ENCODE data around the gene SAP30BP.

DNA sequence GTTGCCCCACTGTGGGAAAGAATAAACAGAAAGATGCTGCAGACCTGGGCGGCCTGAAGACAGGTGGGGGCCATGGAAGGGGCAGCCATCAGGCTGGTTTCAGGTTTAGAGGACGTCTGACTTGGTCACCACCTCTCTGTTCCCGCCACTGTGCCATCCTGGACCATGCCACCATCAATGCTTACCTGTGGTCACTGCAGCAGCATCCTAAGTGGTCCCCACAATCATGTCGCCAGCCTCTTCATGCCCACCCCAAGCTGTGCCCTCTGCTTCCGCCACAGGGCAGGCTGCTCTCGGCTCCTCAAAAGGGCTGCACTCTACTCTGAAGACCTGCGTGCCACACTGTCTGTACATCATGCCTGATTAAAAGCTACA is 23.5 kb upstream of the SAP30BP start:
- TF ChIP-seq SRF (IDR thresholded peaks at IDR 0.05; ENCODE audit: low read depth), result no peak
- no peak for TF ChIP-seq CTCF (IDR thresholded peaks at IDR 0.05 in 2 of 3, conservative IDR thresholded peaks at IDR 0.05 in 1 of 3; ENCODE audit: borderline replicate concordance in 1 of 3, insufficient read depth in 1 of 3, low read depth in 2 of 3, low read length in 2 of 3)
- no peak for TF ChIP-seq POLR2A (IDR thresholded peaks at IDR 0.05; ENCODE audit: borderline replicate concordance, extremely low read depth, insufficient read depth, insufficient read length)
